ENCODE results near the gene WDR46.

DNA sequence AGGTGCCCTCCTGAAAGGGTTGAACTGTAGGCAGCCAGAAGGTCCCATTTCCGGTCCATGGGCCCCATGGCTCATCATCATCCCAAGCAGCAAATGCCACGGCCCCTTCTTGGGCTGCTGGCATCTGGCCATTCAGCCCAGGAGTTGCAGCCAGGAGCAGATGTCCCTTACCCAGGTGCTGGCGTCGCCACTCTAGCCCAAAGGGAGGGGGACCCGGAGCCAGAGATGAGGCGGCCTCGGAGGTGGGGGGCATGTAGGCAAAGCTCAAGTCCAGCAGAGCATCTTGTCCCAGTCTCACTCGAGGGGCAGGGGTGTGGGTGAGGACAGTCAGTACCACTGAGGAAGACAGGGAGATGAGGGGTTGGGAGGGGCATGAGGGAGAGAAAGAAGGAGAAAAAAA is 16.0 kb upstream of the WDR46 start:
- TF ChIP-seq POLR2A (IDR thresholded peaks at IDR 0.05) (no peak), POLR2AphosphoS5 (IDR thresholded peaks at IDR 0.05) (no peak)
- TF ChIP-seq, protein P1, sequence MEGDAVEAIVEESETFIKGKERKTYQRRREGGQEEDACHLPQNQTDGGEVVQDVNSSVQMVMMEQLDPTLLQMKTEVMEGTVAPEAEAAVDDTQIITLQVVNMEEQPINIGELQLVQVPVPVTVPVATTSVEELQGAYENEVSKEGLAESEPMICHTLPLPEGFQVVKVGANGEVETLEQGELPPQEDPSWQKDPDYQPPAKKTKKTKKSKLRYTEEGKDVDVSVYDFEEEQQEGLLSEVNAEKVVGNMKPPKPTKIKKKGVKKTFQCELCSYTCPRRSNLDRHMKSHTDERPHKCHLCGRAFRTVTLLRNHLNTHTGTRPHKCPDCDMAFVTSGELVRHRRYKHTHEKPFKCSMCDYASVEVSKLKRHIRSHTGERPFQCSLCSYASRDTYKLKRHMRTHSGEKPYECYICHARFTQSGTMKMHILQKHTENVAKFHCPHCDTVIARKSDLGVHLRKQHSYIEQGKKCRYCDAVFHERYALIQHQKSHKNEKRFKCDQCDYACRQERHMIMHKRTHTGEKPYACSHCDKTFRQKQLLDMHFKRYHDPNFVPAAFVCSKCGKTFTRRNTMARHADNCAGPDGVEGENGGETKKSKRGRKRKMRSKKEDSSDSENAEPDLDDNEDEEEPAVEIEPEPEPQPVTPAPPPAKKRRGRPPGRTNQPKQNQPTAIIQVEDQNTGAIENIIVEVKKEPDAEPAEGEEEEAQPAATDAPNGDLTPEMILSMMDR (IDR thresholded peaks at IDR 0.05), result no peak

All from stomach (tissue), 4 donors.